Thoracic aorta (tissue), 2 donors: Measurements from ENCODE around the gene ARAP3. TPM values are rescaled to one million over a fixed set of nuclear protein-coding genes. Genes with fewer than 3 reads are reported as not detected.

Experiments used
- ATAC-seq: fragments of 150-250 bp; one replicate; pipeline ENCODE4 v1.8.0; 2017; ENCODE audit warnings: low read depth; ENCODE audit not compliant: insufficient number of reproducible peaks, low FRiP score
- DNase-seq: peaks from one replicate; pipeline ENCODE4 v3.0.0-alpha.2; 2020; ENCODE audit warnings: low spot score
- H3K27ac ChIP-seq, 2 donors: fragments of 200-600 bp; sonication (generic); 1 replicate in 1 of 2; 2 replicates in 1 of 2; pipeline ENCODE4 v1.5.1; 2016; ENCODE audit warnings: mild to moderate bottlenecking in 2 of 2, moderate library complexity in 2 of 2
- H3K27me3 ChIP-seq: fragments of 200-600 bp; sonication (generic); replicated peaks from 2 replicates; pipeline ENCODE4 v1.6.0; 2016; ENCODE audit warnings: mild to moderate bottlenecking; ENCODE audit not compliant: insufficient read depth
- H3K36me3 ChIP-seq: fragments of 200-600 bp; sonication (generic); one replicate; pipeline ENCODE4 v1.5.1; 2016
- H3K4me1 ChIP-seq, 2 donors: fragments of 200-600 bp; sonication (generic); 1 replicate in 1 of 2; 2 replicates in 1 of 2; pipeline versions ENCODE4 v1.5.1 to v1.6.0; 2016; ENCODE audit warnings: low read depth in 2 of 2, mild to moderate bottlenecking in 1 of 2; ENCODE audit not compliant: control insufficient read depth in 1 of 2
- H3K4me3 ChIP-seq: fragments of 200-600 bp; sonication (generic); 2 replicates; pipeline ENCODE4 v1.5.1; 2016; ENCODE audit warnings: mild to moderate bottlenecking
- H3K9me3 ChIP-seq: fragments of 200-600 bp; sonication (generic); 2 replicates; pipeline ENCODE4 v1.5.1; 2016
- total RNA-seq, 2 donors: library from RNA; depleted of rRNA; stranded (reverse); fragments of >200 nt; gene quantifications; one replicate each; pipeline versions ENCODE4 v1.1.0 to v1.2.3, GENCODE V29; 2016
- TF ChIP-seq, protein P1 (sequence below): fragments of 200-600 bp; sonication (generic); IDR thresholded peaks from one replicate; pipeline ENCODE4 v1.5.1; 2019; ENCODE audit warnings: antibody characterized with exemption

Gene ARAP3
- total RNA-seq, 2 donors from 2014 or later: 15.0 to 16.2 TPM

GRCh38 chr5:141662028-141662427, 20.0 kb downstream of the ARAP3 start:
- no peak for ATAC-seq
- Histone ChIP-seq H3K36me3 (peaks cover 4% of the 10 kb centered on the region), H3K9me3 (no peaks in the 10 kb centered on the region), H3K27me3 (no peaks in the 10 kb centered on the region), H3K27ac (no peak overlapping the region), H3K4me1 (no peaks in the 10 kb centered on the region), H3K4me3 (no peak overlapping the region)
- no peak for DNase-seq
- TF ChIP-seq, protein P1, sequence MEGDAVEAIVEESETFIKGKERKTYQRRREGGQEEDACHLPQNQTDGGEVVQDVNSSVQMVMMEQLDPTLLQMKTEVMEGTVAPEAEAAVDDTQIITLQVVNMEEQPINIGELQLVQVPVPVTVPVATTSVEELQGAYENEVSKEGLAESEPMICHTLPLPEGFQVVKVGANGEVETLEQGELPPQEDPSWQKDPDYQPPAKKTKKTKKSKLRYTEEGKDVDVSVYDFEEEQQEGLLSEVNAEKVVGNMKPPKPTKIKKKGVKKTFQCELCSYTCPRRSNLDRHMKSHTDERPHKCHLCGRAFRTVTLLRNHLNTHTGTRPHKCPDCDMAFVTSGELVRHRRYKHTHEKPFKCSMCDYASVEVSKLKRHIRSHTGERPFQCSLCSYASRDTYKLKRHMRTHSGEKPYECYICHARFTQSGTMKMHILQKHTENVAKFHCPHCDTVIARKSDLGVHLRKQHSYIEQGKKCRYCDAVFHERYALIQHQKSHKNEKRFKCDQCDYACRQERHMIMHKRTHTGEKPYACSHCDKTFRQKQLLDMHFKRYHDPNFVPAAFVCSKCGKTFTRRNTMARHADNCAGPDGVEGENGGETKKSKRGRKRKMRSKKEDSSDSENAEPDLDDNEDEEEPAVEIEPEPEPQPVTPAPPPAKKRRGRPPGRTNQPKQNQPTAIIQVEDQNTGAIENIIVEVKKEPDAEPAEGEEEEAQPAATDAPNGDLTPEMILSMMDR: no peak

- Histone ChIP-seq H3K36me3 (peaks cover 4% of the 10 kb centered on the region), H3K27me3 (no peaks in the 10 kb centered on the region), H3K27ac (no peak overlapping the region), H3K4me3 (no peak overlapping the region), H3K4me1 (no peaks in the 10 kb centered on the region), H3K9me3 (no peaks in the 10 kb centered on the region)
- TF ChIP-seq, protein P1: no peak
- ATAC-seq: no peak
- DNase-seq: no peak
Observed at GRCh38 chr5:141657937-141658545, 24.0 kb downstream of the ARAP3 start.

DNA sequence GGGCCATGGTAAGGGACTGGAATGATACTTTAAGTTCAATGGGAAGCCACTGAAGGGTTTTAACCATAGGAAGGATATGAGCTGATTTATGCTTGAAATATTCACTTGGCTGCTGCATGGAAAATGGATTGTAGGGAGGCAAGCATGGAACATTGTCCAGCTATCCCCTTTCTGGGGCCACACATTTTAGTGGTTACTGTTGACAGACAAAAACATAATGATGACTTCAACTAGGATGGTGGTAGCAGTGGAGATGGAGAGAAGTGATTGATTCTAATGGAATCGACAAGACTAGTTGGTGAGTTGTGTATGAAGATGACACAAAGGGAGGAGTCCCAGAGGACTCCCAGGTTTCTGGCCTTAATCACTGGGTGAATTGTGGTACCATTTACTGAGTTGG, 24.6 kb downstream of the ARAP3 start:
- H3K36me3 ChIP-seq: peaks cover 4% of the 10 kb centered on the region
- no peak for ATAC-seq

GRCh38 chr5:141656396-141656795, 25.6 kb downstream of the ARAP3 start:
- Histone ChIP-seq H3K4me3 (no peak overlapping the region), H3K36me3 (peaks cover under 1% of the 10 kb centered on the region), H3K9me3 (no peaks in the 10 kb centered on the region), H3K4me1 (peaks cover 4 to 6% of the 10 kb centered on the region in 2 donors), H3K27me3 (no peaks in the 10 kb centered on the region), H3K27ac (no peak overlapping the region)
- ATAC-seq (no peak), DNase-seq (no peak)
- TF ChIP-seq, protein P1: no peak

More for the DNA sequence above, 24.6 kb downstream of the ARAP3 start:
- TF ChIP-seq, protein P1: no peak
- Histone ChIP-seq H3K4me3 (no peak overlapping the region), H3K4me1 (no peaks in the 10 kb centered on the region), H3K27me3 (no peaks in the 10 kb centered on the region), H3K27ac (no peak overlapping the region), H3K9me3 (no peaks in the 10 kb centered on the region)
- DNase-seq: no peak

DNA sequence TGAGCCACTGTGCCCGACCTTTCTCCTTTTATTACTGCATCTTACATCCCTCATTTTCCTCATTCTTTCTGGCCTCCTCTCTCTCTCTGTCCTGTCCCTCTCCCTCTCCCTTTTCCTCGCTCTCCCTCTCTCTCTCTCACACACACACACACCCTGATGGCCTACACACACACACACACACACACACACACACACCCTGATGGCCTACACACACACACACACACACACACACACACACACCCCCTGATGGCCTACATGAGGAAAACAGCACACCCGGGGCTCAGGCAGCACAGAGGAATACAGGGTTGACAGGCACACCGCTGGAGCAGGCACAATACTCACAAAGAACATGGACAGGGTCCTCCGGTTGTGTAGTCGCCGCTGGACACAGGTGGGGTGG, 27.0 kb downstream of the ARAP3 start:
- no peaks in the 10 kb centered on the region for H3K9me3 ChIP-seq
- peaks cover 11 to 14% of the 10 kb centered on the region in 2 donors for H3K4me1 ChIP-seq
- DNase-seq (no peak), ATAC-seq (no peak)
- H3K27me3 ChIP-seq: no peaks in the 10 kb centered on the region
- TF ChIP-seq, protein P1: no peak
- no peak overlapping the region for H3K4me3 ChIP-seq
- H3K27ac ChIP-seq: no peak overlapping the region
- no peaks in the 10 kb centered on the region for H3K36me3 ChIP-seq
